Measurements from ENCODE around the gene GMCL2.
A peak's percentile ranks its signal among the peaks of the same experiment; 100 is the strongest.
"Not testable (repeated sequence)": the region's sequence is repeated elsewhere in the genome, so short reads cannot be mapped to it uniquely, and the experiment has no call there.

The GMCL2 gene

DNA sequence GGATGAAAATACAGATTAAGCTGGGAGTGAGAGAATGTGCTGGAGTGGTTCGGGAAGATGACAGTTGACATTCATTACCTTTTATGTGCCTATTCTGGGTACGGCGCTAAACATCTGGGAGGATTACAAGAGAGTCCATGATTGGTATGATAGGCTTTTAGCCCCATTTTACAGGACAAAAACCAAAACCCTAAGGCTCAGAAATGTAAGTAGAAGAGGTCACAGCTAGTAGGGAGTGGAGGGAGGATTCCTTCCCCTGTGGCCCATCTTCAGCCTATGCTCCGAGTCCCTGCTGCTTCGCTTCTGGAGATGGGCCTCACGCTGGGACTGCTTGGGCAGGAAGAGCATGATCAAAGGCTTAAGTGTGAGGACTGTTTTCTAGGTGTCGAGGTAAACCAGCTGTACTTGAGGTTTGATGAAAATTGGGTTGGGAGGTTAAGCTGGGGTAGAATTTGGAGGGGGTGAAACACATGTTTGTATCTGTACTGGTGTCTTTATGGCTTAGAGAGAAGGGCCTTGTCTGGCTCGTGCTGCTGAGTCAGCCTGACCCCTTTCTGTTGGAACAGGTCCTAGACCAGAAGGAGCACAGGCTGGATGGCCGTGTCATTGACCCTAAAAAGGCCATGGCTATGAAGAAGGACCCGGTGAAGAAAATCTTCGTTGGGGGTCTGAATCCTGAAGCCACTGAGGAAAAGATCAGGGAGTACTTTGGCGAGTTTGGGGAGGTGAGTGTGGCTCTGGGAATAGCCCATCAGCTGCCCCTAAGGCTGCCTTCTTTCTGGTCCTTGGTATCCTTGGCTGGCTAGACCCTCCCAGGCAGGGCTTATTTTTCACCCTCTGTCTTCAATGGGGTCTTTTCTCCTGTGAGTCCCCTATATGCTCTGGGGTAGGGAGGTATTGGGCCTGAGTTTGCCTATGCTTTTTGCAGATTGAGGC, 19.3 kb upstream of the GMCL2 start:
- DNase-seq (ENCODE audit: low read depth), result no peak

DNA sequence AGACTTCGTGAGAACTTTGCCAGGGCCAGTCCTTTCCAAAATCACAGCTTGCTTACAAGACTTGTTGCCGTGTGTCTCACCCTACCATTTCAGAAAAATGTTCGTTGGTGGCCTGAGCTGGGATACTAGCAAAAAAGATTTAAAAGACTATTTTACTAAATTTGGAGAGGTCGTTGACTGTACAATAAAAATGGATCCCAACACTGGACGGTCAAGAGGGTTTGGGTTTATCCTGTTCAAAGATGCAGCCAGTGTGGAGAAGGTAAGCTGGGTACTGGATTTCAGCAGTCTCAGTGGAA, 18.5 kb upstream of the GMCL2 start:
- no peak for DNase-seq (ENCODE audit: low read depth)

DNA sequence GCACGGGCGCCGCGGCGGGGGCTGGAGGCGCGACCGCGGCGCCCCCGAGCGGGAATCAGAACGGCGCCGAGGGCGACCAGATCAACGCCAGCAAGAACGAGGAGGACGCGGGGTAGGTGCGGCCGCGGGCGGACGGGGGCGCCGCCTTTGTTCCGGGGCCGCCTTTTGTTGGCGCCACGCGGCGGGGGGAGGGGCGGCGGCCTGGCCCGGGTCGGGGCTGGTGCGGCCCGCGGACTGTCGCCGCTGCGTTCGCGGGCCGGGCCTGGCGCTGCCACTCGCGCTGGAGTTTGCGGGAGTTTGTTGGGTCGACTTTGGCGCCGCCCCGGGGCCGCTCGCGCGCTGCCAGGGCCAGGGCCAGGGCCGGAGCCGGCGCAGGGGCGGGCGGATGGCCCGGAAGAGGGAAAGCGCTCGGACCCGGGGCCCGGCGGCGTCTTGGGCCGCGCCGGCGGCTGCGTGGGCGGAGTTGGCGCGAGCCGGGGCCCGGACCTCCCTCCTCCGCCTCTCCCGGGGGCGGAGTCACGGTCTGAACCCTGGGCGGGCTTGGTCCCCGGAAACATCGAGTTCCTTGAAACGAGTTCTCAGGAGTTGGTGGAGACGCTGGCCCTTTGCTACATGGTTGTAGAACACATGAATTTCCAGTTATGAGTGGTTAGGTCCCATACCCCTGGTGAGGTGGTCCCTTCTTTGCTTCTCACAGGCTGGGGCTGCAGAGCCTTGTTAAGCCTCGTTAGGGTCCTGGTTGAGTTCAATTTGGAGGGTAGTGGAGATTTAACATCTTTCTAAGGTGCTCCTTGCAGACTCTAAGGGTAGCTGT, 18.0 kb upstream of the GMCL2 start:
- no peak for DNase-seq (ENCODE audit: low read depth)

- DNase-seq (ENCODE audit: low read depth), result peak; percentile 77
Observed at GRCh38 chr5:178204182-178204934, 17.2 kb upstream of the GMCL2 start, which contains the start of gene HNRNPAB. TSS of gene HNRNPAB (plus strand) at chr5:178204533. CDS start at chr5:178204838, 305 bp downstream.

DNA sequence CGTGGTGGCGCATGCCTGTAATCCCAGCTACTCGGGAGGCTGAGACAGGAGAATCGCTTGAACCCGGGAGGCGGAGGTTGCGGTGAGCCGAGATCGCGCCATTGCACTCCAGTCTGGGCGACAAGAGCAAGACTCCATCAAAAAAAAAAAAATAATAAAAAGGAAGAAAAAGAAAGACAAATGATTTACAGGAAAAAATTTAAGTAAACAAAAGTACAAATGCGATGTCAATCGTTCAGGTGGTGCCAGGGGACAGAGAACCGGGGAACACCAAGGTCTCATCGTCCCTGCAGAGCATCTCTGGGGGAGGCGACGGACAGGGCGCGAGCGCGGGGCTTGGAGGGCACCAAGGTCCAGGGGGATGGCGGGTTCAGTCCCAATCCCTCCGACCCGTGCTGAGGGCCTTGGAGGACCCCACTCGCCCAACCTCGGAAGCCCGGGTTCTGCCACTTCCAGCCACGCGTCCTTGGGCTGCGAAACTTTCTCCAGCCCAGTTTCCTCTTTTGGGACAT, 16.6 kb upstream of the GMCL2 start:
- no peak for DNase-seq (ENCODE audit: low read depth)

- no peak for DNase-seq (ENCODE audit: low read depth)
Observed at GRCh38 chr5:178202541-178202940, 15.4 kb upstream of the GMCL2 start.

GRCh38 chr5:178201927-178202235, 14.7 kb upstream of the GMCL2 start:
- no peak for DNase-seq (ENCODE audit: low read depth)

DNA sequence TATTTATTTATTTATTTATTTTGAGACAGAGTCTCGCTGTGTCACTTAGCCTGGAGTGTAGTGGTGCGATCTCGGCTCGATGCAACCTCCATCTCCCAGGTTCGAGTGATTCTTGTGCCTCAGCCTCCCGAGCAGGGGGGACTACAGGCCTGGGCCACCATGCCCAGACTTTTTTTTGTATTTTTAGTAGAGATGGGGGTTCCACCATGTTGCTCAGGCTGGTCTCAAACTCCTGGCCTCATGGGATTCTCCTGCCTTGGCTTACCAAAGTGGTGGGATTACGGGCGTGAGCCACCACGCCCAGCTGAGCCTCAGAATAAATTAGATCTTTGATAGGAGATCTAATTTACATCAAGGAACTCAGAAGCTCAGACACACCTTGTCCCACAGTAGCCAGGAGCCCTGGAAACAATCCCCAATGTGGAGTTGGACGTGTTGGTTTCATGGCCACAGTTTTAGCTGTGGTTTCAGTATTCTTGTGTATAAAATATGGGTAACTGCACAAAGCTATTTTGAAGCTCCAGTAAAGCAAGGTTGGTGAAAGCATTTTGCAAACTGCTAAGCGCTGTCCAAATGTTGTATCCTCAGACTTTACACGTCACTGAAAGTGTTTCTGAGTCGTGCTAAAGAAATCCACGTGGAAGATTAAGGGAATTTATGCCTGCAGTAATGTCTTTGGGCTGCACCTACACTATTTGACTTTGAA, 14.2 kb upstream of the GMCL2 start:
- no peak for DNase-seq (ENCODE audit: low read depth)

GRCh38 chr5:178199581-178200434, 12.6 kb upstream of the GMCL2 start:
- DNase-seq (ENCODE audit: low read depth), result no peak

- DNase-seq (ENCODE audit: low read depth), result no peak
Observed at GRCh38 chr5:178198706-178199105, 11.5 kb upstream of the GMCL2 start.

GRCh38 chr5:178198151-178198550, 11.0 kb upstream of the GMCL2 start:
- not testable (repeated sequence) for DNase-seq (ENCODE audit: low read depth)

- DNase-seq (ENCODE audit: low read depth), result no peak
Observed at GRCh38 chr5:178196986-178197385, 9.8 kb upstream of the GMCL2 start.

GRCh38 chr5:178196281-178196812, 9.2 kb upstream of the GMCL2 start:
- DNase-seq (ENCODE audit: low read depth), result no peak

GRCh38 chr5:178194026-178194425, 6.9 kb upstream of the GMCL2 start:
- DNase-seq (ENCODE audit: low read depth), result no peak

GRCh38 chr5:178193251-178193809, 6.2 kb upstream of the GMCL2 start:
- DNase-seq (ENCODE audit: low read depth), result no peak

- no peak for DNase-seq (ENCODE audit: low read depth)
Observed at GRCh38 chr5:178192787-178193186, 5.6 kb upstream of the GMCL2 start.

DNA sequence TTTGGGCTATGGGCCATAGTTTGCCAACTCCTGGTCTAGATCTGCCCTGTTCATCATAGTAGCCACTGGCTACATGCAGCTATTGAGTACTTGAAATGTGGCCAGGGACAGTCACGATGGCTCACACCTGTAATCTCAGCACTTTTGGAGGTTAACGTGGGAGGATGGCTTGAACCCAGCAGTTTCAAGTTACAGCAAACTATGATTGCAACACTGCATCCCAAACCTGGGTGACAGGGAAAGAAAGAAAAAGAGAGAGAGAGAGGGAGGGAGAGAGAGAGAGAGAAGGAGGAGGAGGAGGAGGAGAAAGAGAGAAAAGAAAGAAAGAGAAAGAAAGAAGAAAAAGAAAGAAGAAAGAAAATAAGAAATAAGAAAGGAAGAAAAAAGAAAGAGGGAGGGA, 5.1 kb upstream of the GMCL2 start:
- DNase-seq (ENCODE audit: low read depth), result no peak

GRCh38 chr5:178191661-178192060, 4.5 kb upstream of the GMCL2 start:
- DNase-seq (ENCODE audit: low read depth), result no peak

DNA sequence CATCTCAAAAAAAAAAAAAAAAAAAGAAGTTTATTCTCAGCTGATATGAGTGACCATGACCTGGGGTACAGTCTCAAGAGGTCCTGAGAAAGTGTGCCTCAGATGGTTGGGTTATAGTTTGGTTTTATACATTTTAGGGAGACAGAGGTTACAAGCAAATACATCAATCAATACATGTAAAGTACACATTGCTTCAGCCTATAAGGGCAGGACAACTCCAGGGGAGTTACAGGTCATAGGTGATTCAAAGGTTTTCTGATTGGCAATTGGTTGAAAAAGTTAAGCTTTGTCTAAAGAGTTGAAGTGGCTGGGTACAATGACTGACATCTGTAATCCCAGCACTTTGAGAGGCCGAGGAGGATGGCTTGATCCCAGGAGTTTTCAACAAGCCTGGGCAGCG, 2.3 kb upstream of the GMCL2 start:
- no peak for DNase-seq (ENCODE audit: low read depth)

DNA sequence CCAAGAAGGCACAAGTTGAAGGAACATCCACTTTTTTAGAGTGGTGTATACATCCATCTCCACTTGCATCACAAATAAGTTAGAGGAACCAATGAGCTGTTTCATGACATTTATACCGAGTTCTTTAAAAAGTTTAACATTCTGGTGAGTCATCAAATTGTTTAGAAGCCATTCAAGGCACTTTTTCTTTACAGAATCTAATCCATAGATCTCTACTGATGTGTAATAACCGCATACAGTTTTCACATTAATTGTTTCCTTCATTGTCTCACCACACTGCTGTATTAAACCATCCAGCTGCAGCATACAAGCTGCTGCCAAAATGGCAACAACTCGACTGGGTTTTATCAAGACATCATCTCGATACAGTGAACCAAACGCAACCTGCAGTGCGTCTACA, 744 bp downstream of the GMCL2 start:
- no peak for DNase-seq (ENCODE audit: low read depth)
